Fibroblast of skin of right quadriceps (primary cell): ENCODE results near the gene AZI2.

Experiments
- DNase-seq: peaks from one replicate; pipeline ENCODE4 v3.0.0-alpha.2; 2013

The AZI2 gene, protein sequence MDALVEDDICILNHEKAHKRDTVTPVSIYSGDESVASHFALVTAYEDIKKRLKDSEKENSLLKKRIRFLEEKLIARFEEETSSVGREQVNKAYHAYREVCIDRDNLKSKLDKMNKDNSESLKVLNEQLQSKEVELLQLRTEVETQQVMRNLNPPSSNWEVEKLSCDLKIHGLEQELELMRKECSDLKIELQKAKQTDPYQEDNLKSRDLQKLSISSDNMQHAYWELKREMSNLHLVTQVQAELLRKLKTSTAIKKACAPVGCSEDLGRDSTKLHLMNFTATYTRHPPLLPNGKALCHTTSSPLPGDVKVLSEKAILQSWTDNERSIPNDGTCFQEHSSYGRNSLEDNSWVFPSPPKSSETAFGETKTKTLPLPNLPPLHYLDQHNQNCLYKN

DNA sequence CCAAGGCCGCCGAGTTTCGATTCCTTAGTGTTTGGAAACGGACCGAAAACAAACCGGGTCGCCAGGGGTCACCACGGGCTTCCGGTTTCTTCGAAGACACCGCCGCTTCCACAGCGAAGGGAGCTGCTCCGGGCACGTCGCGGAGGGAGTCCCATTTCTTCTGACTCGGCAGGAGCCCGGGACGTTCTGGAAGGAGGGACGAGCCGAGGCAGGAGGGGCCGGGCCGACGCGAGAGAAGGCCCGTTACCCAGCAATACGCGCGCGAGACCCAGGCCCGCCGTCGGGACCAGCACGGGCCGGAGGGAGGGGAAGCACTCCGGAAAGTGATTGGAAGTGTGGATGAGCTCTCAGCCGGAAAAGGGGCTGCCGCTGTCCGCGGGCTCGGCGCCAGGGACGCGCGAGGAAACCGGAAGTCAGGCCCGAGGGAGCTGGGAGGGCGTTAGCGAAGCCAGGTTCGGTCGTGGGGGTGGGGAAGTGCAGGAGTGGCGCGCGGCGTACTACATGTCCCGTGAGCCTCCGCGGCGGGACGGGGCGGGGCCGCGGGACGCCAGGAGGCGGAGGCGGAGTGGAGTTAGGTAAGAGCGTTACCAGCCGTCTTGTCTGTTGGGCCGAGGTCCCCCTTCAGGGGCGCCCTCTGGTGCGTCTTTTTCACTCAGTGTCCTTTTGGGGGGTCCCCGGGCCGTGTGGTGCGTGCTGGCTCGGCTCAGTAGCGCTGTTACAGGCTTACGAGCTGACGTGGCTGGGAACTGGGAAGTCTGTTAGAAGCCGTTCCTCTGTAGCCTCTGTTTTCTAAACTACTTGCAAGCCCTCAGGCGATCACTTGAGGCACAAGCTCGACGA is at the start of gene AZI2, which contains the start of gene ZCWPW2:
TSS of gene AZI2 (minus strand) at position 196 of the 840 bp plus-strand sequence. CDS start 8,207 bp downstream, outside the sequence.
TSS of gene ZCWPW2 (plus strand) at position 93 of the 840 bp plus-strand sequence. CDS start 64,348 bp downstream, outside the sequence.
- peak; percentile 96 for DNase-seq

DNA sequence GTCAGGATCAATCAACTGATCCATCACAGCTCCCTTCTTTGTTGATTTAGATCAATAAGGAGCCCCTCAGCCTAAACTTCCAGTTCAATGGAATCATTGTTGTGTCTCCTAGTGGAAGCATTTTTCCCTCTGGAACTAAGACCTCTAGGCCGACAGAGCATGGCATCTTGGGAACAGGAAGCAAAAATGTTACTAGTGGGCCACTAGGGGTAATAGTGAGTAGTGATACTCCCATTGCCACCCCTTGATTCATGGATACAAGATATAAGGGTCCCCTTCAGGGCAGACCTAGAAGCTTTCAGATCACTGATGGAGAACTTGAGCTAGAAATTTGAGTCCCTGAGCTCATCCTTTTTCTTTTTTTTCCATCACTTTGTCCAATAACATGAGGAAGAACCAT is 40.4 kb upstream of the AZI2 start:
- DNase-seq: no peak

DNA sequence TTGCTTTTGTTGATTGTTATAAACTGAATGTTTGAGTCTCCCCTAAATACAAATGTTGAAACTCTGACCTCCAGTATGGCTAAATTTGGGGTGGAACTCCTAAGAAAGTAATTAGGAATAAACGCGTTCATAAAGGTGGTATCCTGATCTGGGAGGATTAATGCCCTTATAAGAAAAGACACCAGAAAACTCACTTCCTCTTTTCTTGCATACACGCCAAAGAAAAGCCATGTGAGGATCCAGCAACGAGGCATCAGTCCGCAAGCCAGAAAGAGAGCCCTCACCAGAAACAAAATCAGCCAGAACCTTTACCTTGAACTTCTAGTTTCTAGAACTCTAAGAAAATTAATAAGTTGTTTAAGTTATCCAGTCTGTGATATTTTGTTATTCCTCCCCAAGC is 37.4 kb upstream of the AZI2 start:
- no peak for DNase-seq

DNA sequence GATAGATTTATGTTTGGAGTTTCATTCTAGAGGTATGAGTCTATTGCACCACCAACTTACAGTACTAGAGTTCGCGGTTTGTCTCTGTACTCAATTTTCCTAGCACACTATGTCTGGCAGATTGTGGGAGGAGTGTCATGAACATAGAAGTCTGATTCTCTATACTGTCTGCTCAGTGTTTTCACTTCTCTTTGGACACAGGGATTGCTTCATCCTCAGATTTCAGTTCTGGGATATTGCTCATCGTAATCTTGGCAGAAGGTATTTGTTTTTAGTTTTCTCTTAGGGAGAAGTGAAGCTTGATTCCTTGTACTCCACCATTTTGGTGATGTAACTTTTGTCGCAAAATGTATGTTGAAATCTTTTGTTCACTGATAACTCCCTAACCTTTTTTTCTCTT is 27.8 kb upstream of the AZI2 start:
- DNase-seq: peak; percentile 64

DNA sequence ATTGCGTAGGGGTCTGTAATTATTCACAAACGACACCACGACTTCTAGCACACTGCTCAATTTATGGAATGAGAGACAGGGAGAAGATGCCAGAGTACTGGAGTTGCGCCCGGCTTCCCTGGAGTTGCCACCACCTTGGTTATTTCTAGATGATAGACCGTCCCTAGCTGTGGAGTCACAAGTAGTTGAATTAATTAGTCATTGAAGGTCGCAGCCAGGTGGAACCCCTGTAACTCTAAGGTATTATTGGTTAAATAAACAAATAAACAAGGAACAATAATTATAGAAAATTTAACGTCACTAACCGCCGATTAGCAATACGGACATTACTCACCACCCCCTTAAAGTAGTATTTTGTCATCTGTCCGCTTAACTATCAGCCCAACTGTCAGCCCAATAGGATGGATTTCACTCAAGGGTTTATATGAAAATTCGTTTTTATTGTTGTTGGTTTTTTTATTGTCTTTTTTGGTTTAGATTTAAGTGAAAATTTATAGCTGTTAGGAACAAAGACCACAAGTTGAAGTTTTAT is 911 bp upstream of the AZI2 start:
- no peak for DNase-seq

DNA sequence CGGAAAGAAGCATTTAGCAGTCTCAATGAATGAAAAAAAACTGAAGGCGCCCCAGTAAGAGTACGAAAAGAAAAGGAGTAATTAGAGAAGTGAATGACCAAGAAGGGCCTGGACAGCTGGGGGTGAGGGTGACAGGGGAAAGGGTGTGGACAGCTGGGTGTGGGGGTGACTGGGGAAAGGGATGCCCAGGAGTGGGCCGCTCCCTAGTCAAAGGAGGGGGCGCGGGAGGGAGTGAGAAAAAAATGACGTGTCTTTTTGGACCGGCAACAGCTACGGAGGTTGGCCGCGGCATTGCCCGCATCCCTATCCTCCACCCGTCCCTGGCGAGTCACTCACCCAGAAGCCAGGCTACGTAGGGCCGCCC is 377 bp downstream of the AZI2 start:
- no peak for DNase-seq

DNA sequence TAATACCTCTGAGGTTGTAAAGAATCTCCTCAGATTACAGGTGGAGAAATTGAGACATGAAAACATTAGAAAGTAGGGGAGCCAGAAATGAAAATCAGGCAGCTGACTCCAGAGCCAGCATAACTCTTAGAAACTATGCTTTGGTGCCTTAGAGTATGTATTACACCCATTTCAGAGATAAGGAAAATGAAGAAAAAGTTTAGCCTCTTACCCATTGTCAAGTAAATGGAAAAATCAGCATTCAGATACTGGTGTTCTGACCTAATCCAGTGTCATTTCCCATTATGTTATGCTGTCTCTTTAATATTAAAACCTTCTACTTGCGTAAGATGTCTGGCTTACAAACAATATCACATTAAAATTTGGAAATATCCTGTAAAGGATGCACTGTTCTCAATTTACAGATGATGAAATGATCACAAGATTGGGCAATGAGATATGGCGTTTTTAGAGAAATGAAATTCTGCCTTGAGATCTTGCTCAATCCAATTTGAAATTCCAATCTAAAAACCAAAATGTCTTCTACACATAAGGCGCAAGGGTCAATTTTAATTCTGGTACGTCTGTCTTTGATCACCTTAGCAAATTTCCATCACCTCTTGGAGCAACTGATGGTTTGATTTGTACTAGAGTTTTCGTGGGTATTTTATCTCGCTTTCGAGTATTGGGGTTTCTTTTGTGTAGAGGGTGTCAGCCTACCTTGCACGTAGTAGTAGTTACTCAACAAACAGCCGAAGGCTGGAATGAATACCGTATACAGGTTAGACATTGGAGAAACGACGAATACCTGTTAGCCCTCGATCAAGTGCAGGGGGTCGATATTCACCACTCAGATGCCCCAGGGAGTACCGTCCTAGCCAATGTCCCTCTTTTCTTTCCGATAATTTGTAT is 1.0 kb downstream of the AZI2 start:
- DNase-seq: peak; percentile 66

DNA sequence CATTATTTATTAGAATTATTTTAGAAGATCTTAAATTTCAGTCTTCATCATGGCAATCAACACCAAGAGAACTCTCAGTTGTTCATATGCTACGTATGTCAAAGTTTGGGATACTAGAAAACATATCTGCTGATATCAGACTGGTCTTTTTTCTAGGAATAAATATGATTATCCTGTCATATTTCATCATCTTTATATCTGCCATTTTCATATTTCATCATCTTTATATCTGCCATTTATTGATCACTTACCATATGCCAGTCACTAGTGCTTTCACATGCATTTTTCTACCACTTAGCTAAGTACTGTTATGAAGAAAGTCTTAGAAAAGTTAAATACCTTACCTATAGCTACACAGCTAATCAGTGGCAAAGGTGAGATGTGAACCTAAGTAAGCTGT is 2.9 kb downstream of the AZI2 start:
- DNase-seq: no peak

DNA sequence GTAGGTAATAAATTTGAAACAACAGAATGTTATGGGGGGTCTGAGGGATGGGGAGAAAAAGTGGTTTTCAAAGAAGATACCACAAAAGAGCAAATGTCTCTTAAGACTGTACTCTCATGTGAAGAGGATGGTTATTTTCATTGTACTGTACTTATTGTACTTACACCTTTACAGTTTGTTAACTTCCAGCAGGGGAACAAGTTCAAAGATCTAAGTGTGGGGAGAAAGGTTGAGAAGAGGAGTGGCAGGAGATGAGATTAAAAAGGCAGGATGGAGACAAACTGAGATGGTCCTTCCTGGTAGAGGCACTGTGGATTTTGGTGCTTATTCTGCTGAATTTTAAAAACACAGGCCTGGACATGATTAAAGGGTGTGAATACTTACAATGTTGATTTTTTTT is 5.5 kb downstream of the AZI2 start:
- DNase-seq: no peak

DNA sequence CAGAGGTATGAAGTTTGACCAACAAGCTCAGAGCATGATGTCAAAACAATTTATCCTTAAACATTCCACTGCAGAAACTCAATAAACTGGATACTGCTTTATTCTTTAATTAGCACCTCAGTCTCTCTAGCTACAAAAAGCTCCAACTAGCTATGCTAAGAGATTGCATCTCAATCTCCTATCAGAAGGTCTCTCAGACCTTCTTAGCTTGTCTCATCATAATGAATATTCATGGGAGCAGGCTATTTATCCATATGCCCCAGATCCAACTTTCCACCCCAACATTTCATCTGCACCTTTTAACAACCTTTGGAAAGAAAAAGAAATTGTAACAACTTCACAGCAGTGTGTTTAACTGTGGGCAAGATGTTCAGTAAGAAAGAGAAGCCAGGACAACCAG is 11.4 kb downstream of the AZI2 start:
- DNase-seq: no peak

DNA sequence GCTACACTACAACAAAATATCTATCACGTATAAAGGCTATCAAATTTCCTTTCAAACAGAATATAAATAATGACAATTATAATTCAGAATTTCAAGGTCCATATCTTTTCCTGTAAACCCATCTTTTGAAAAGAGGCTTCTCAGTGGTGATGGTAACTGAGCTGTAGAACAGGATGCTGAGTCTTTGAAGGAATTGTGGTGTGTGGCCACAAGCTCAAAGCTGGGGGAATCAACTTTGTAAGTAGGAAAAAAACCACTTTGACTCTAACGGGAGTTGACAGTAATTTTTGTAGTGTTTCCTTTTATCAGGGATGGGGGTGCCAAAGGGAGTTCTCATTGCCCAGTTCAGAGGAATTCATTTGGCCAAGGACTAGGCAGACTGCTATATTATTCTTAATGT is 13.4 kb downstream of the AZI2 start:
- no peak for DNase-seq

DNA sequence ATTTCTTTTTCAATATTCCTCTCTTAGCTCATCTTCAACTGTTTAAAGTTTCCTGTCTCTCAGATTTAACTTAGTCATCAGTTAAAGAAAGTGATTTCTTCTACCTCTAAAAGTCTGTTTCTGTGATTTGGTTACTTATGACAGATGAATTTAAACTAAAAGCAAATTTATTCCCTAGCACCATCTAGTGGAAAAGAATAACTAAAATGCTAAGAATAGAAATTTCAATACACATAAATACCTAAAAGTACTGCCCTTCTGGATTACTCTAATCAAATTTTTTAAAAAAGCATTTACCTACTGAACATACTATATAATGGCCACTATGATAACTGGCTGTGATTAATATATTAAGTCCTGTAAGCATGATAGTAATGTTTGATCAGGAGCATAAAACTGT is 14.1 kb downstream of the AZI2 start:
- no peak for DNase-seq

DNA sequence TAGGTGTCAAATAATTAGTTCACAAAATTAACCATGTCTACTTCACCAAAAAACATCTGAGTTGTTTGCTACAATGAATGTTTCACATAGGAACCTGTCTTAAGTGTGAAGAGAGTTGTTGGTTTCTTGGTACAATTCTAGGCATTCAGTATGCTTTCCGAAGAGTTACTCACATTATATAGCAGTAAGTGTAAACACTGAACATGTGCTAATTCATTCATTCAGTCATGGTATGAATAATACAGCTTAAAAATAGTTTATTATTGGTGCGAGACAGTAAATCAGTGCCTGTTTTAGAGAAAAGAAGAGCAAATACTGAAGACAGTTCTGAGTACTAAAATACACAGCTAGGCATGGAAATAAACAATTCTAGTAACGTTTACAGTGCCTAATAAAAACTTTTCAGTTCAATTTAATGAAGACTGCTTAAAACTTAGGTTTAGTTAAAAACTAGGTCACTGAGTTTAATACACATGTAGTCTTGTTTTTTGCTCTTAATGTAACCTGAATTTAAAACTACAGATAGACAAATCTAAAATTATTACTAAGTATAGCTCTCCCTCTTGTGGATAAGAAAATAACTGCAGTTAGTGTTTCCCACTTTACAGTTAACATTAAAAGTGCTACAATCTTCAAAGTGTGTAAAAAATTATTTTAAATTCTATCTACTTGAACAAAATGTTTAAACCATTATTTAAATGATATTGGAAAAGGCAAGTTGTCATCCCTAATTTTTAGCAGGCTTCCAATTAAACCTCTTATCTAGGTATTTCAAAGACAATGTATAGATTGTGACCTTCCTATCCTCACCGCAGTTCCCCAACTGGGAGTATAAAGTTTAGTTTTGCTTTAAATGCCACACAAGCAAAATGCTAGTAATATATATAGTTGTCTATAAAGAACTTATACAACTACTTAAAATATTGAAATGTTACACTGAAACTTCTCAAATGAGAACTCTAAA is 20.2 kb downstream of the AZI2 start:
- peak; percentile 23 for DNase-seq

DNA sequence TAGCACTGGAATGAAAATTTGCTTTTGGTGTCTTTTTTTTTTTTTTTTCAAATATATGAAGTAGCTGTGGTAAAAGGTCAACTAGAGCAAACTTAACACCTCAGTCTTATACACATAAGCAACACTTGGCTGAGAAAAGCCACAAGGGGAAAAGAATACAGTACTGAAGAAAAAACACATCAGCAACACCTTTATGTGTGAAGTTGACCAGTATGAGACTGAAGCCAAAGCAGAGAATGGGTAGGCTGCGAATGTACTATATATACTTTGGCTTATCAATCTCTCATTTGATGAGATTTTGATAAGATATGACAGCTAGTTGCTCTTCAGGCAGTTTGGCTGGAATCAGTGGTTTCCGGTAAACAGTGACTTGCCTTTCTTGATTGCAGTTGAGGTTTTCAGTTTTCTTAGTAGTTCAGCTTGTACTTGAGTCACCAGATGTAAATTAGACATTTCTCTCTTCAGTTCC is 22.1 kb downstream of the AZI2 start:
- DNase-seq: no peak

DNA sequence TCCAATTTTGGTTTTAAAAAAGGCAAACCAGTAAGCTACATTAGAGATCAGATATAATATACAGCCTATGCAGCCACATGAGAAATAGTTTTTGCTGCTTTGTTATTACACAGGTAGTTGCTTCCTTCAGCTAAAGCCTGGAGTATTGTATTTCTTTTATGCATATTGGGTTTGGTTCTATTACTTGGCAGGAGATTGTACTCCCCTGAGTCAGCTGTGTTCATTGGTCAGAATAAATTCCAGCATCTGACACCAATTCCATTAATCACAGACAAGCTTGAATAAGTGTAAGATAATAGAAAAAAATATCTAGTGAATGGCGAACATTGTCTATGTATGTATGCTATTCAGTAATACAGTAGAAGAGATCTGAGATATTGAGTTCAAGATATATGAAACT is 26.2 kb downstream of the AZI2 start:
- DNase-seq: peak; percentile 55

DNA sequence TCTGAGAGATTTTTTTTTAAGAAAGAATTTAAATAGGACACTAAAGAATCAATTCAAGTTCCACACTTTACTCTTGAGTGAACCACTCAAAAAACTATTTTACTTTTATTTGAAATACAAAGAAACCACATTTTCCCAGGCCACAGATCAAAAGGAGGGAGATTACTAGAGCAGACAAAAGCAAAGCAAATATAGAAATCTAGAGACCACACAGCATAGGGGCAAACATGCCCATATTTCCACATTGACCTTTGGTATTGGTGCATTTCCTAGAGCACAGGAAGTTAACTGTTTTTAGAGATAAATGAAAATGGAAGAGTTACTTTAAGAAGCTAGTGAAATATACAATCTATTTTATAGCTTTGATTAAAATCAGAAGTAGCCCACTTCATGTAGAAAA is 27.6 kb downstream of the AZI2 start:
- no peak for DNase-seq

DNA sequence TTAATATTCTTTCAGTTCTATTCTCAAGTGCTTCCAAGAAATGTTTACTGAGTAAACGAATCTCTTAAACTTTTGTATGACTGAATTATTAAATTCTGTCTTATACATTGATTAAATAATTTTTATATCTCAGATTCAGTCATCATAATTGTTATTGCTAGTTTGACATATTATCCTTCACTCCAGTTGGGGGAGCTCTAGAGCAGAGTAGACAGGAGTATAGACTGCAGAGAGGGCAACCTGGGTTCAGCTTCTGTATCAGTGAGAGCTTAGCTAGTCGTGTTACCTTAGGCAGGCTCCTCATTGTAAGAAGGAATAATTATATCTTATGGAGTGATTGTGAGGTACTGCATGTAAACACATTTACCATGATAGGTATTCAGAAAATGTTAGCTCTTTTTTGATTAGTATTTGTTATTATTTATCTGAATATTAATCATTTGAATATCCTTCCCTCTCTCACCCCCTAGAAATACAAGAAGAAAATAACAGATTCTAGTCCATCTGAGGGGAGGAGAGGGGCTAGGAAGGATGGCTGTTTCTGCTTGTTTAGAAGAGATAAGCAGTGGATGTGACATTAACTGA is 31.1 kb downstream of the AZI2 start:
- DNase-seq: peak; percentile 21

DNA sequence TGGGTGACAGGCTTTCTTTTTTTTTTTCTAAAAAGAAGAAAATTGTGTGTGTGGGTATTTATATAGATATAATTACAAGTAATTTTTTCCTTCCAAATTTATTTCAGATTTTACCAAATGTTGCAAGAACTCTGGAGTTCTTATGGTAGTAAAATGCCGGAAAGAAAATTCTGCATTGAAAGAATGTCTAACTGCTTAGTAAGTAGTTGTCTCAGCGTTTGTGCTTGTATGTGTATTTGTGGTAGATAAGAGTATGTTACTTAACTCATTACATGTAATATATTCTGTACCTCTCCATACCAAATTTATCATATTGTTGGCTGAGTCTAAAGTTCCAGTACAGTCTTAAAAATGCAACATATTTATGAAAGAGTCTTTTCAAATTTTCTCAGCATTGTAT is 32.4 kb downstream of the AZI2 start:
- DNase-seq: no peak

DNA sequence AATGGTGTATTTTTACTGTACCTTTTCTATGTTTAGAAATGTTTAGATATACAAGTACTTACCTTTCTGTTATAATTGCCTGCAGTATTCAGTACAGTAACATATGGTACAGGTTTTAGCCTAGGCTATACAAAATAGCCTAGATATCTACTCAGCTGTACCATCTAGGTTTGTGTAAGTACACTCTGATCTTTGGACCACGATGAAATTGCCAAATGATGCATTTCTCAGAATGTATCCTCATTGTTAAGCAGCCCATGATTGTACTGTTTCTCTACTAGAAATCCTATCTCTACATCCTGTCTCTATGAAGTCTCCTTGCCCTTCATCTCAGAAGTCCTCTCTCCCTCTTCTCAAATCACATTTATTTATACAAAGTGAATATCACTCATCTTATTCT is 32.9 kb downstream of the AZI2 start:
- DNase-seq: no peak

DNA sequence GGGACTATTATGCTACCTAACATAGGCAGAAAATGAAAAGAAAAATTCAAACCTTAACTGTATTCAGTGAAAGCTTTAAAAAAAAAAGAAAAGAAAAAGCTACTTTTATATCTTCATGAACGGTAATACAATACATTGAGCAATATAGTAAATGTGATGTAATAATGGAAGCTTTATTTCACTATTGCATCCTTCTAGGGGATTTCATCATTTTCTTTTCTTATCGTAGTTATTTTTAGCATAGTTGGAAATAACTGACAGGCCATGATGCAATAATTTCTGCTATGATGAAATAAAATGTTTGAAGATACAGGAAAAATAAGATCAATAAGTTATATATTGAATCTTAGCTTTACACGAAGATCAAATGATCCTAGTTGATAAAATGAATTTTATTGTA is 40.4 kb downstream of the AZI2 start:
- DNase-seq: no peak

DNA sequence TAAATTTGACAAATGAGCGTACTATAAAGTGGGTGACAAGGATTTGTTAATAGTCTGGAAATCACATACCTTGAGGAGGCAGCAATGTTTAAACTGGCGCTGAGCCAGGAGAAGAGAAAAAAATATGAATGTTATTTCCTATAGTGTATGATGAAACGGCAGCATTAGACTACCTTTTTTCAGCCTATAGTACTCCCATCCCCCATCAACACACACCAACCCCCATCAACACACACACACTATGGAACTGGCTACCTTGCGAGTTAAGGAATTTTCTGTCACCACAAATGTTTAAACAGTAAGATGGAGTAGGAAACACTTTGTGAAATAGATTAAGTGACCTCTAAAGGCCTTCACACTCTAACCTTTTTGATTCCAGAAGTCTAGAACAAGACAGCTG is 46.9 kb downstream of the AZI2 start:
- peak; percentile 16 for DNase-seq
